Measurements from ENCODE around the gene CREB5.

DNA sequence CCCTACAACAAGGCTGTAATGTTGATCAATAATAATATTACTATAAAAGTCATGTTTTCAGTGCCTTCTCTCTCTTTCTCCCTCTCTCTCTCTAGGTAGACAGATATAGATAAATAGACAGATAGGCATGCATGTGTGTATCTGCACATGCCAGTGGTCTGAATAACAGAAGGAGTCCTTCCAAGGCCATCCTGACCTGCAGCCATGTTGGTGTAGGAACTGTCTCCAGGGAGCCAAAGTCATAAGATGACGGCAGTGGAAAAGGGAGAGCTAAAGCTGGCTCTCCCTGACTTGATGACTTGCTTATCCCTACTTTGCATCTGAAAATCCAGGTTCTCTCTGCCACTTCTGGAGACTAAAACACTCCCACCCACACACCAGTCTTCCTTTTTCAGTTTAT, 432.8 kb downstream of the CREB5 start:
- TF ChIP-seq, protein P1, sequence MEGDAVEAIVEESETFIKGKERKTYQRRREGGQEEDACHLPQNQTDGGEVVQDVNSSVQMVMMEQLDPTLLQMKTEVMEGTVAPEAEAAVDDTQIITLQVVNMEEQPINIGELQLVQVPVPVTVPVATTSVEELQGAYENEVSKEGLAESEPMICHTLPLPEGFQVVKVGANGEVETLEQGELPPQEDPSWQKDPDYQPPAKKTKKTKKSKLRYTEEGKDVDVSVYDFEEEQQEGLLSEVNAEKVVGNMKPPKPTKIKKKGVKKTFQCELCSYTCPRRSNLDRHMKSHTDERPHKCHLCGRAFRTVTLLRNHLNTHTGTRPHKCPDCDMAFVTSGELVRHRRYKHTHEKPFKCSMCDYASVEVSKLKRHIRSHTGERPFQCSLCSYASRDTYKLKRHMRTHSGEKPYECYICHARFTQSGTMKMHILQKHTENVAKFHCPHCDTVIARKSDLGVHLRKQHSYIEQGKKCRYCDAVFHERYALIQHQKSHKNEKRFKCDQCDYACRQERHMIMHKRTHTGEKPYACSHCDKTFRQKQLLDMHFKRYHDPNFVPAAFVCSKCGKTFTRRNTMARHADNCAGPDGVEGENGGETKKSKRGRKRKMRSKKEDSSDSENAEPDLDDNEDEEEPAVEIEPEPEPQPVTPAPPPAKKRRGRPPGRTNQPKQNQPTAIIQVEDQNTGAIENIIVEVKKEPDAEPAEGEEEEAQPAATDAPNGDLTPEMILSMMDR (IDR thresholded peaks at IDR 0.05) = no peak
- TF ChIP-seq POLR2A (IDR thresholded peaks at IDR 0.05) = no peak
